OCI-LY7 (cell line): ENCODE measurements around the gene ITGA5. TPM values are rescaled to one million over a fixed set of nuclear protein-coding genes. Genes with fewer than 3 reads are reported as not detected.

ENCODE experiments used
- BruUV-seq: library from RNA; stranded (reverse); fragments of 400-500 nt; replicated peaks from 2 replicates; lab custom pipeline; 2021; lab: Mats Ljungman, UMichigan
- CTCF ChIA-PET: fragments of 300-600 bp; sonication (Branson Sonifier 250); formaldehyde crosslinking; loops from one replicate; lab custom pipeline; 2022; ENCODE audit warnings: antibody characterized with exemption; ENCODE audit not compliant: unreplicated experiment; lab: Charles Lee
- POLR2A ChIA-PET: fragments of 300-600 bp; sonication (Branson Sonifier 250); formaldehyde crosslinking; loops from one replicate; lab custom pipeline; 2022; ENCODE audit warnings: antibody characterized with exemption; lab: Charles Lee
- DNase-seq: peaks from one replicate; pipeline ENCODE4 v3.0.0-alpha.2; 2015; ENCODE audit warnings: low spot score
- H2AFZ ChIP-seq: fragments of 200-600 bp; sonication (generic), shearing (Covaris generic); 2 replicates; pipeline ENCODE4 v1.6.1; 2014; ENCODE audit warnings: mild to moderate bottlenecking, antibody characterized with exemption, low read length, moderate library complexity
- H3K27ac ChIP-seq: fragments of 200-600 bp; sonication (generic); 2 replicates; pipeline ENCODE4 v1.5.1; 2014; ENCODE audit warnings: mixed run types, low read depth, mild to moderate bottlenecking, moderate library complexity, low read length, inconsistent platforms; ENCODE audit not compliant: poor library complexity, severe bottlenecking
- H3K36me3 ChIP-seq: fragments of 200-600 bp; sonication (generic); 2 replicates; pipeline ENCODE4 v1.6.1; 2014; ENCODE audit warnings: mild to moderate bottlenecking, antibody characterized with exemption, low read length, moderate library complexity, mixed read lengths; ENCODE audit not compliant: insufficient read depth
- H3K4me1 ChIP-seq: fragments of 200-600 bp; sonication (generic); 2 replicates; pipeline ENCODE4 v1.5.1; 2014; ENCODE audit warnings: mild to moderate bottlenecking, low read length; ENCODE audit not compliant: insufficient read depth, poor library complexity, severe bottlenecking
- H3K4me2 ChIP-seq: fragments of 200-600 bp; sonication (generic); 2 replicates; pipeline ENCODE4 v1.6.1; 2014; ENCODE audit warnings: mild to moderate bottlenecking, low read length
- H3K4me3 ChIP-seq: fragments of 200-600 bp; sonication (generic); 2 replicates; pipeline ENCODE4 v1.5.1; 2014; ENCODE audit warnings: mild to moderate bottlenecking, low read depth, low read length; ENCODE audit not compliant: poor library complexity, severe bottlenecking
- H3K79me2 ChIP-seq: fragments of 200-600 bp; sonication (generic); 2 replicates; pipeline ENCODE4 v1.6.1; 2016; ENCODE audit warnings: low read depth, mild to moderate bottlenecking, low read length, moderate library complexity, mixed read lengths; ENCODE audit not compliant: insufficient read depth
- H3K9me2 ChIP-seq: fragments of 200-600 bp; sonication (generic); 2 replicates; pipeline ENCODE4 v1.6.1; 2016; ENCODE audit warnings: mild to moderate bottlenecking, low read length, mixed read lengths; ENCODE audit not compliant: insufficient read depth
- H3K9me3 ChIP-seq: fragments of 200-600 bp; sonication (generic); 2 replicates; pipeline ENCODE4 v1.6.1; 2014; ENCODE audit warnings: mild to moderate bottlenecking, mixed run types, low read length, mixed read lengths
- H4K20me1 ChIP-seq: fragments of 200-600 bp; sonication (generic); 2 replicates; pipeline ENCODE4 v1.6.1; 2014; ENCODE audit warnings: mild to moderate bottlenecking, antibody characterized with exemption, low read length, moderate library complexity, mixed read lengths; ENCODE audit not compliant: insufficient read depth
- CTCF ChIP-seq: fragments of 200-600 bp; sonication (generic); conservative IDR thresholded peaks from 2 replicates; pipeline ENCODE4 v1.5.1; 2014; ENCODE audit warnings: mild to moderate bottlenecking, antibody characterized with exemption, low read length, moderate library complexity, mixed read lengths
- EZH2phosphoT487 ChIP-seq: fragments of 200-600 bp; sonication (generic); IDR thresholded peaks from 2 replicates; pipeline ENCODE4 v1.6.1; 2018; ENCODE audit warnings: low read depth, borderline replicate concordance, mild to moderate bottlenecking, mixed run types, antibody characterized with exemption, low read length, moderate library complexity, mixed read lengths
- intact Hi-C: fragments of 100-400 bp; cut with micrococcal nuclease; formaldehyde crosslinking; loops from one replicate; pipeline ENCODE4 v1.10.0; 2022; ENCODE audit not compliant: unreplicated experiment
- total RNA-seq, 2 experiments: library from RNA; depleted of rRNA in 1 of 2; stranded (reverse); fragments of >200 nt in 1 of 2; shearing (Covaris generic) in 1 of 2; gene quantifications; 2 replicates each; pipeline ENCODE4 v1.2.3, GENCODE V29; 2014 to 2022

ITGA5 gene
- total RNA-seq, 2 experiments from 2014 or later = 0.06 to 0.34 TPM

- intact Hi-C loops = no loop called here
- Histone ChIP-seq H3K79me2 (no peaks in the 10 kb centered on the region), H3K9me2 (no peaks in the 10 kb centered on the region), H3K4me2 (no peak overlapping the region), H3K4me1 (peaks cover 8% of the 10 kb centered on the region), H2AFZ (no peak overlapping the region), H3K9me3 (no peaks in the 10 kb centered on the region), H3K27ac (no peak overlapping the region), H4K20me1 (no peaks in the 10 kb centered on the region), H3K36me3 (no peaks in the 10 kb centered on the region), H3K4me3 (no peak overlapping the region)
- BruUV-seq = no TSS peak
- ChIA-PET POLR2A (interaction anchor here (1.2 kb wide), 1 partner anchor 158 kb away, joined by 3 read pairs; no protein-coding TSS in a partner anchor), CTCF (interaction anchor here (0.6 to 1.0 kb wide), 2 partner anchors 14 to 185 kb away, joined by 3 to 7 read pairs; partner anchors contain the start of gene SMUG1)
- DNase-seq = no peak
- no peak for TF ChIP-seq CTCF
- no peak for TF ChIP-seq EZH2phosphoT487
Observed at GRCh38 chr12:54373649-54374561, 45.2 kb downstream of the ITGA5 start.

- POLR2A ChIA-PET = no interaction called here
- Histone ChIP-seq H3K4me3 (no peak overlapping the region), H3K4me2 (no peak overlapping the region), H3K36me3 (no peaks in the 10 kb centered on the region), H3K9me3 (no peaks in the 10 kb centered on the region), H3K9me2 (no peaks in the 10 kb centered on the region), H2AFZ (no peak overlapping the region), H3K27ac (no peak overlapping the region), H3K4me1 (peaks cover 13% of the 10 kb centered on the region), H3K79me2 (no peaks in the 10 kb centered on the region), H4K20me1 (no peaks in the 10 kb centered on the region)
- CTCF ChIA-PET = interaction anchor here (0.5 kb wide), 1 partner anchor 153 kb away, joined by 3 read pairs; no protein-coding TSS in a partner anchor
- no TSS peak for BruUV-seq
- TF ChIP-seq EZH2phosphoT487 (no peak), CTCF (no peak)
- no peak for DNase-seq
- intact Hi-C loops = no loop called here
Observed at GRCh38 chr12:54372113-54372806, 46.8 kb downstream of the ITGA5 start.
